ENCODE results near the gene AHNAK. TPM values are rescaled to one million over a fixed set of nuclear protein-coding genes. Genes with fewer than 3 reads are reported as not detected.

AHNAK gene
- total RNA-seq = 361 and 516 TPM in 2 replicates

GRCh38 chr11:62546244-62546928, at the start of gene AHNAK:
TSS of gene AHNAK (minus strand) at chr11:62546806. CDS start at chr11:62536098, 10,708 bp downstream.

GRCh38 chr11:62591448-62592145, 45.0 kb upstream of the AHNAK start, which contains the start of gene TUT1:
TSS of gene TUT1 (minus strand) at chr11:62591523. CDS start at chr11:62591485, 38 bp downstream.

GRCh38 chr11:62573592-62574362, 27.2 kb upstream of the AHNAK start, which contains the start of gene EEF1G:
TSS of gene EEF1G (minus strand) at chr11:62573891. CDS start at chr11:62573842, 49 bp downstream.

GRCh38 chr11:62418733-62419132, 127.9 kb downstream of the AHNAK start, which contains the start of gene SCGB1A1:
TSS of gene SCGB1A1 (plus strand) at chr11:62419033. CDS start at chr11:62419096, 63 bp downstream.

Other genes with a start within 250 kb of the AHNAK start
- gene SCGB1D4, start 247.7 kb downstream of the AHNAK start, total RNA-seq = not detected in 2 replicates
- 0.09 and 0.32 TPM in 2 replicates for gene ASRGL1, start 209.4 kb downstream of the AHNAK start, total RNA-seq
- not detected in 2 replicates for gene SCGB1A1, start 127.8 kb downstream of the AHNAK start, total RNA-seq
- 1,318 and 1,601 TPM in 2 replicates for gene EEF1G, start 27.1 kb upstream of the AHNAK start, total RNA-seq
- gene TUT1, start 44.7 kb upstream of the AHNAK start, total RNA-seq = 5.6 and 5.8 TPM in 2 replicates
- gene MTA2, start 55.1 kb upstream of the AHNAK start, total RNA-seq = 88.4 and 96.0 TPM in 2 replicates
- gene EML3, start 66.0 kb upstream of the AHNAK start, total RNA-seq = 17.5 and 17.8 TPM in 2 replicates
- 3.9 and 10.4 TPM in 2 replicates for gene ROM1, start 66.5 kb upstream of the AHNAK start, total RNA-seq
- 16.7 and 22.1 TPM in 2 replicates for gene B3GAT3, start 75.2 kb upstream of the AHNAK start, total RNA-seq
- 218 and 268 TPM in 2 replicates for gene GANAB, start 99.8 kb upstream of the AHNAK start, total RNA-seq
- 13.4 and 15.6 TPM in 2 replicates for gene INTS5, start 106.5 kb upstream of the AHNAK start, total RNA-seq
- 21.0 and 29.3 TPM in 2 replicates for gene C11orf98, start 118.4 kb upstream of the AHNAK start, total RNA-seq
- gene CSKMT, start 118.5 kb upstream of the AHNAK start, total RNA-seq = 8.7 and 9.6 TPM in 2 replicates
- 10.4 and 13.1 TPM in 2 replicates for gene UQCC3, start 124.9 kb upstream of the AHNAK start, total RNA-seq
- gene LBHD1, start 125.5 kb upstream of the AHNAK start, total RNA-seq = 2.7 TPM in 2 replicates
- gene UBXN1, start 132.3 kb upstream of the AHNAK start, total RNA-seq = 201 and 302 TPM in 2 replicates
- gene LRRN4CL, start 142.7 kb upstream of the AHNAK start, total RNA-seq = 29.8 and 36.9 TPM in 2 replicates
- 43.8 and 52.2 TPM in 2 replicates for gene BSCL2, start 160.6 kb upstream of the AHNAK start, total RNA-seq
- gene GNG3, start 160.9 kb upstream of the AHNAK start, total RNA-seq = not detected in 2 replicates
- 10.8 and 13.2 TPM in 2 replicates for gene HNRNPUL2, start 180.7 kb upstream of the AHNAK start, total RNA-seq
- gene TTC9C, start 181.7 kb upstream of the AHNAK start, total RNA-seq = 30.4 and 36.1 TPM in 2 replicates
- gene ZBTB3, start 207.4 kb upstream of the AHNAK start, total RNA-seq = 9.5 and 12.5 TPM in 2 replicates
- 77.7 and 93.2 TPM in 2 replicates for gene POLR2G, start 214.8 kb upstream of the AHNAK start, total RNA-seq
- gene TAF6L, start 224.6 kb upstream of the AHNAK start, total RNA-seq = 22.2 and 28.9 TPM in 2 replicates
- gene TMEM179B, start 240.6 kb upstream of the AHNAK start, total RNA-seq = 19.1 and 23.2 TPM in 2 replicates
- 10.7 and 10.9 TPM in 2 replicates for gene TMEM223, start 245.2 kb upstream of the AHNAK start, total RNA-seq

Data from bronchial smooth muscle cell (primary cell).